GM18505 (cell line): ENCODE results near the gene VPS37B.

Experiments
- ATAC-seq: cut with Tn5 transposase; IDR thresholded peaks from one replicate; pipeline ENCODE4 v1.9.1; 2021; ENCODE audit not compliant: unreplicated experiment
- POLR2A ChIP-seq: IDR thresholded peaks from 4 replicates; pipeline ENCODE4 v1.6.1; 2011; ENCODE audit warnings: borderline replicate concordance; ENCODE audit not compliant: insufficient read depth, insufficient read length; ENCODE audit errors: extremely low read depth

VPS37B gene

DNA sequence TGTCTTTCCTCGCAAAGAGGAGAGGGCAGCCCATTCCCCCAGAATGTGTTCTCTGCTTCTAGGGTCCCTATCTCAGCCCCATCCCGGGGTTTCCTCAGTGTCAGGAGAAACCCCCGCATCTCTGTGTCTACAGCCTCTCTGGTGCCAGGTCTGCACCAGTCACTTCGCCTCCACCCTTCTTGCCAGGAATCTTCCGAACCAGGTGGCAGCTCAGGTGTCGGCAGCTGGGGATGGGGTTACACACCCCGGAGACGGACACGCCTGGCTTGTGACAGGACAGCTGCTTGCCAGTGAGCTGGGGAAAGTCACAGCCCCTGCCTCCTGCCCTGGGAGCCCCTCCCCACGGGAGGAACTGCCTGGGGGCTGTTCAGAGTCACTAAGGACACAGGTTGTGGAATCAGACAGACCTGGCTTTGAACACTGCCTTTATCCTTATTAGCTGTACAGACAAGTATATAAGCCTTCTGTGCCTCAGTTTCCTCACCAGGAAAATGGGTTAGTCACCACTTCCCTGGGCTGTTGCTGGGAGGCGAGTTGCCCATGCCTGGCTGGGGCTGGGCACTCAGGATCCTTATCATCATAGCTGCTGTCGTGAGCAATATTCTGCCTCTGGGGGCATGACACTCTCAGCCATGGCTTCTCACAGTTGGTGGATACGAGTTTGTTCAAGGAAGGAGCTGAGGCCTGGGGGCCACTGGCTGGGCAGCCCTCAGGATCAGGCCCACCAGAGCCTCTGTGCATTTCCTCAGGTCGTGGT is 49.9 kb downstream of the VPS37B start:
- no peak for ATAC-seq
- no peak for TF ChIP-seq POLR2A

DNA sequence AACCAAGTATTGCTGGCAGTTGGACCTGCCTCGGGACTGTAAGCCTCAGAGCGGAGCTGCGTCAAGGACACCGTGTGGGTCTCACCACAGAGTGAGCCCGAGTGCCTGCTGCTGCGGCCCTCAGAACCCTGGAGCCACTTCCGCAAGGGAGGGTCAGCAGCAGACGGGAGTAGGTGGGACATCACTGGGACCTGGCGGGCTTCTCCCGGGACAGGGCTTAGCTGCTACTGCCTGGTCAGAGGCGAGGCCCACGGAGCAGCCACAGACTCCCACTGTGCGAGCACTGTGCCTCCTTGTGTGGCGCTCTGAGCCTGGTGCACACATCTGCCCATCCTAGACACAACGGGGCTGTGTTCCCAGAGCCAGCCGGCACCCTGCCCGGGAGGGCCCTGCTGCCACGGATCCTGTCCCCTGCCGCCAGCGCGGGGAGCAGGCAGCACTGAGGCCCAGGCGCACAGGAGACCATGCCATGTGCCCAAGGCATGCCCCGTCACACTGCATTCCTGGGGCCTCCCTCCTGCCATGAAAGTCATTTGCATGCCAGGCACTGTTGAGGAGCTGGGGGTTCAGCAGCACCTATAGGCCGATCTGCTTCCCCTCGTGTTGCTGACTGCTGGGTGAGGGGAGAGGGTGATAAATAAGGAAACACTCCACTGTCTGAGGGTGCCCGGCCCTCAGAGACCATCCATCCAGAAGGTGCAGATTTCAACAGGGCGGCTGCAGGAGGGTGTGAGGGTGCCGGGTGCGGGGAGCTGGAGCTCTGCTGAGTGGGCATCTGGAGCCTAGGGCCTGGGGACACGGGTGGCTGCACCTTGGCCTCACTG is 50.7 kb downstream of the VPS37B start:
- ATAC-seq: no peak

DNA sequence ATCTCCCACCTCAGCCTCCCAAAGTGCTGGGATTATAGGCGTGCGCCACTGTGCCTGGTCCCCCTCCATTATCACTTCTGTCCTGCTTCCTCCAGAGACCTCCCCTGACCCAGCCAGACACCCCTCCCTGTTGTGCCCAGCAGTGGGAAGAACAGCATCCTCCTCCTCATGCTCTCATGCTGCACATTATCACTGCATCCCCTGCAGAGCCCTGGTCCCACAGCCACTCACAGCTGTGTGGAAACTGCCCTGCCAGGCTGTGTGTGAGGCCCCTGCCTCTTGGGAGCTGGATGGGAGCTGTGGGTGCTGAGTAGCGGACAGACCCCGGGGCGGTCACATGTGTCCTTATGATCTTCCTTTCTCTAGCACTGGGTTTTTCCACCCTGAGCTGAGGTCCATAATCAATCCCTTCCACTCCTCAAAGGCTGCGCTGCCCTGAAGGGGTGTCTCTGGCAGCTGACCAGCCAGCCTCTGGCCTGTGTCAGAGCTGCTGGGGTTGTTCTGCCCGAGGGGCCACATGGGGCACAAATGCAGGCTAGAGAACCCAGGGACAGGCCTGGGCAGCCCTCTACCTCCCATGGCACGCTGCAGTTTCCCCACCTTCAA is 51.5 kb downstream of the VPS37B start:
- no peak for TF ChIP-seq POLR2A
- ATAC-seq: no peak

More for the DNA sequence above, 50.7 kb downstream of the VPS37B start:
- no peak for TF ChIP-seq POLR2A

DNA sequence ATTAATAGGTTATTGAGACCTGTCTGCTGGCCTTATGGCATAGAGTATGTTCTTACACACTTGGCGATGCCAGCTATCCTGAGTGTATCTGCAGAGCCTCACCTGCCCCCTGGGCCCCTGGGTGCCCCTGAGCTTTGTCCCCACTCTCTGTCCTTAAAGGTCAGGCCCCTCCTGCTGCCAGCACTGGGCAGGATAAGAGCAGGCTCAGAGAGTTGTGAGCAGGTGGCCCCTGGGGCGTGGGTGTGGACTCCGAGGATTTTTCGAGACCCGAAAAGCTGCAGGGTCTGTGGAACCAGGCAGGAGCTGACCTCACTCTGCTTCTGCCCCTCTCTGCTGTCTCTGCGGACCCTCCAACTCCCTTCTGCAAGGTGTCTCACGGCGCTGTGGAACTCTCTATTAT is 52.5 kb downstream of the VPS37B start:
- no peak for TF ChIP-seq POLR2A
- ATAC-seq: no peak

DNA sequence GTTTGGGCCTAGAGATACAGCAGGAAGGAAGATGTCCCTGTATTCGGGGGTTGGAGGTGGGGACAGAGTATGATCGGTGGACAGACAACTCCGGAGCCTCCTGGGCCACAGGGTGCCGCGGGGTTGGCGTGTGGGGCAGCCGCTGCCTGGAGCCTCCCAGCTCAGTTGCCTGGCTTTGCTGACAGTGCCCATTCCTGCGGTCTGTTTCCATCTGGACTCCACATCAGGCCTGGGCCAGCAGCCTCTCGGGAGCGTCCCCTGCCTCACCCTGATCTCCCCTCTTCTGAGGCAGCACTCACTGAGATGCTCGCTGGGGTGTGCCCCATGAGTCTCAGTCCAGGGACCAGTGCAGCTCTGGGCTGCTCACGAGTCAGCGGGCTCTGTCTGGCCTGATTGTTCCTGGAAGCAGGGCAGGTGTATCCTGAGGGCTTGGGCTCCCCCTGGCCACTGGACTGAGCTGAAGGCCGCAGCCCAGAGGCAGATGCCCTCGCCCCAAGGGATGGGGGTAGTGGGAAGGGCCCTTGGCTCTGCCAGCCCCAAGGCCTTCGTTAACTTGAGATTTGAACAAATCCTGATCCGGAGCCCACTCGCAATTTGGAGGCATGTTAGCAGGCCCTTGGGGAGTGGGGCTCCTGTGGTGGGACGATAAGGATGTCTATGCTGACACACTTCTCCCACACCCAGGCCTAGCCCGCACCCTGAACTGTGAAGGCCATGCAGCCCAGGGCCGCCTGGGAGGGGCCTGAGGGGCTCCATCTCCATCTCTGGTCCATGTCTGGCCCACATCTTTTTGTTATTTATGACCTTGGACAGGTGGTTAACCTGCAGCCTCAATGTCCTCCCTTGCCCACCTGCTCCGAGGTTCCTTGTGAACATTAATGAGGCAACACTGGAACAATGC is 53.2 kb downstream of the VPS37B start:
- TF ChIP-seq POLR2A: no peak
- no peak for ATAC-seq

DNA sequence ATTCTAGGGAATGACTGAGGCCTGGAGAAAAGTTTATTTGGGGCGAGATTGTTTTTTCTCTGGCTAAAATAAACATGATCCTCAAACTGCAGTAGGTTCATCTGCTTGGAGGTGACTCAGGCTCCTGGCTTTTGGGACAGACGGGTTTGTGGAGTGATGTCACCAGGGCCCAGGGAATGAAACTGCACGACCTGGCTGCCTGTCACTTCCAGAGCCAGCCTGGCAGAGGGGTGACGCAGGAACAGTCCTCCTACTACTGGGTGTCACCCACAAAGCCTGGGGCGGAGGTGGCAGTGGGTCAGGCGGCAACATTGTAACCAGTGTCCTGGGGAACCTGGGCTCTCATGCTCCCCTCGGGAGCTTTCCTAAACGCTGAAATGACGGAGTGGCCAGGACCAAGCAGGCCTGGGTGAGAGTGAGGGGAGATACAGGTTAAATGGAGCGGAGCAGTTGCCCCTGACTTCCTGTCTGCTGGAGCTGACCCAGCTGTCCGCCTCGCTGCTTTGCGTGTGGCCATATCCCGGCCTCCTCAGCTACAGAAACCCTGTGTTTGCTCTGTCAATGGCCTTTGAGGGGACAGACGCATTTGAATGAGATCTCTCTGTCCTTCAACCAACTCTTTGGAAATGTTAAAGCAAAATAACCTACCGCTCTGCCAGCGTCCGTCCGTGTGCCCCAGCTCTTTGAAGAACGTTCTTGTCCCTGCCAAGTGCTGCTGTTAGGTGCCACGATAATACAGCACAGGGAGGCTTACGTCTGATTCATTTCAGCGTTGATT is 54.2 kb downstream of the VPS37B start:
- TF ChIP-seq POLR2A: no peak
- ATAC-seq: no peak

DNA sequence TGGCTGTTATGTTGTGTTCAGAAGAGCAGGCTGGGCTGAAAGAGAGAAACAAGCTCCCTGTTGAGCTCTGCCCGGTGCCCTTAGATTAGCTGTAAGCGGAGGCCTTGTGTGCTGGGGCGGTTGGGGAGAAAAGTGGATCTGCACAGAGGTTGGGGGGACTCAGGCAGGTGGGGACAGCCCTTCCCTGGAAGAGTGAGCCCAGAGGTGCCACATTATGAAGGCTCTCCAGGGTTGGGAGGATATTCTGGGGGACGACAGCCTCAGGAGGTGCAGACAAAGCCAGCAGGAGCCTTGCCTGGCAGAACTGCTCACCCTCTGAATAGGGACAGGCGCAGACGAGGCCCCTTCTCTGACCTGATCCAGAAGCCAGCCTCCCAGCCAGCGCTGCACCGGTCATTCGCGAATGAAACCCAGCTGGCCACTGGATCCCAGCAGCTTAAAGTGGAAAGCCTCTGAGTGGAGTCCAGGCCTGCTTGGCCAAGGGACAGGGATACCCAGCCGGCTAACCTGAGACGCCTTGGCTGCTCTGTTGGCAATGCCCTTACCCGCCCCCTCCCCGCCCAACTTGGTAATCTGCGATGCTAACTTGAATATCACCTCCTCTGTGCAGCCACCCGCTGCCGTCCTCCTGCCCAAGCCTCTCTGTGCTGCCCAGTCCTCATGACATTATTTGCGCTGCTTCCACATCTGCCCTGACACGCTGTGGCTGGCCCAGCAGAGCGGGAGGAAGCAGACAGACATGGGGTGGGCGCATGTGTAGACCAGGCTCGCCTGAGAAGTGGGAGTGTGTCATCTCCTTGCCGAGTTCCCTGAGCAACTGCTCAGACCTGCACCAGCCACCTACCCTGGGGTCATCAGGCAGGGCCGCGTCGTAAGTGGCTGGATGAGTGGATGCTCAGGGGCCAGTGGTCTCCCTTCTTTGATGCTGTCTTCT is 55.1 kb downstream of the VPS37B start:
- ATAC-seq: no peak

DNA sequence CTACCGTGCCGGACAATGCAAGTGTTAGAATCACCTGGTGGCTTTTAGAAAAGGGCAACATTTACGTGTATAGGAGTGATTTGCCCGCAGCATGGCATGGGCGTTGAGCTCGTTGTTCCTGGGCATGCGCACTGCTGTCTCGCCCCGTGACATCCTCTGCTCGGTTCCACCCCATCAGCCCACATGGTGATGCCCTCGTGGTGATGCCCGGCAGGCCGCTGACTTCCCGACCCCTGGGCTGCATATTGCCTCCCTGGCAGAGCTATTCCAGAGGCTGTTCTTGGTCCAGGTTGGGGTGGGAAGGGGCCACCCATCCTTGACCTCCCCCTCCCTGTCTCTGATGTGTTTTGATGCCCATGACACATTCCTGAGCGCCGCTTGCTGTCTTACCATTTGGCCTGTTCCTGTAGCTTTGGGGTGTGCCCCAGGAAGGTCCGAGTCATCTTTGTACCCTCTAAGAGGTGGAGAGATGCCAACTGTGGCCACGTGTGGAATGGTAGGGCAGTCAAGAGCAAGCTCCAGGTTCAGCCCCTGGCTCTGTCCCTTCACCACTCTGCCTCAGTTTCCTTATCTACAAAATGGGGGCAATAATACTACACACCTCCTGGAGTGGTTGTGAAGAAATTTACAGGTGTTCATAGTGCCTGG is 55.9 kb downstream of the VPS37B start:
- TF ChIP-seq POLR2A: no peak

More for the DNA sequence above, 55.1 kb downstream of the VPS37B start:
- no peak for TF ChIP-seq POLR2A

DNA sequence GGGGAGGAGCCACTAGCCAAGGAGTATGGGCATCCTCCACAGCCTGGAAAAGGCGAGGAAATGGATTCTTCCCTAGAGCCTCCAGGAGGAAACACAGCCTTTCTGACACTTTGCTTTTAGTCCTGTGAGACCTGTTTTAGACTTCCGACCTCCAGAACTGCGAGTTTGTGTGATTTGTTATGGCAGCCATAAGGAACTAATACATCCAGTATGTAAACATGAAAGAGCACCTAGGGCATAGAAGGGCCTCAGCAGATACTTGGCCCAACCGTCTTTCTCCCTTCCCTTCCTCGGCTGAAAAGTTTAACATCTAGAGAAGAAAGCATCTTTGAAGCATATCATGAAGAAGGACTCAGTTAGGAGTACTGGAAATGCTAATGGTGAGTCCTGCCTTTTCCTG is 57.1 kb downstream of the VPS37B start:
- no peak for ATAC-seq
- no peak for TF ChIP-seq POLR2A

More for the DNA sequence above, 55.9 kb downstream of the VPS37B start:
- ATAC-seq: no peak

DNA sequence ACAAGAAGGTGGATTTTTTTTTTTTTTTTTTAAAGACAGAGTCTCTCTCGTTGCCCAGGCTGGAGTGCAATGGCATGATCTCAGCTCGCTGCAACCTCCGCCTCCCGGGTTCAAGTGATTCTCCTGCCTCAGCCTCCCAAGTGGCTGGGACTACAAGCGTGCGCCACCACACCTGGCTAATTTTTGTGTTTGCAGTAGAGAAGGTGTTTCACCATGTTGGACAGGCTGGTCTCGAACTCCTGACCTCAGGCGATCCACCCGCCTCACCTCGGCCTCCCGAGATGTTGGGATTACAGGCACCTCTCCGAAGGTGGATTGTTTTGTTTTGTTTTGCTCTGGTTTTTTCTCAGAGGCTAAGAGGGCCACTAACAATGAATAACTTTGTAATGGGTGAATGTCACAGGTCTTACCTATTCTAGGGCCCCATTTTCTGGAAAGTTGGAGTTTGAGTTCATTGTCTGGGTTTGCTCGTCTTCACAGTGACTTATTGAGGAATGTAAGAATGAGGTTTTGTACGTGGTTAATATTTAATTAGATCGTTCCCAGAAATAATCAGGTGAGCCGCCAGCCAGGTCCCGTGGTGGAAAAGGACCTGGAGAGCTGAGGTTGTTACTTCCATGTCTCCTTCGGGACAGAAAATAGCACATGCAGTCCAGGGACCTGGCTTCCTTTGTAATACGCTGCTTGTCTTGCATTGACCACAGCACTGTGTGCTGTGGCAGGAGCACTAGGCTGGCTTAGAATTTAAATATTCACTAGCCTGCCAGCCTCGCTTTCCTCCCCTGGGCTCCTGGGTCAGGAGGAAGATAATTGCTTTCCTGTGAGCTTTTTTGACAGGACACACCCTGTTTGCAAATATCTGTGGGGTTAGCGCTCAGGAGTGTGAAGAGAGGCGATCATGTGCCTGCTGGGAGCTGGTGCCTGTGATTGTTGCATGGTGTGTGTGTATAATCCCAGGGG is 58.3 kb downstream of the VPS37B start:
- no peak for ATAC-seq
- no peak for TF ChIP-seq POLR2A
